Mesothelial cell of epicardium (in vitro differentiated cells): ENCODE measurements around the gene PTPRF. TPM values are rescaled to one million over a fixed set of nuclear protein-coding genes. Genes with fewer than 3 reads are reported as not detected.

ENCODE experiments used
- DNase-seq, 2 experiments: peaks; one replicate each; pipeline ENCODE4 v3.0.0; 2021; ENCODE audit warnings: low spot score in 2 of 2; ENCODE audit not compliant: unreplicated experiment in 2 of 2
- H3K27ac Mint-ChIP-seq: 2 replicates; pipeline ENCODE4 v1.8.0; 2021; ENCODE audit warnings: mixed read lengths
- H3K27me3 Mint-ChIP-seq: 2 replicates; pipeline ENCODE4 v1.8.0; 2021; ENCODE audit warnings: low read depth, mixed read lengths
- H3K36me3 Mint-ChIP-seq: 2 replicates; pipeline ENCODE4 v1.8.0; 2021; ENCODE audit warnings: mixed read lengths
- H3K4me1 Mint-ChIP-seq: 2 replicates; pipeline ENCODE4 v1.8.0; 2021; ENCODE audit warnings: mixed read lengths
- H3K4me3 Mint-ChIP-seq: 2 replicates; pipeline ENCODE4 v1.8.0; 2021; ENCODE audit warnings: mild to moderate bottlenecking, moderate library complexity, mixed read lengths
- H3K9me3 Mint-ChIP-seq: 2 replicates; pipeline ENCODE4 v1.8.0; 2021; ENCODE audit warnings: mixed read lengths
- total RNA-seq: library from RNA; stranded (reverse); gene quantifications from 3 replicates; pipeline ENCODE4 v1.2.1, GENCODE V29; 2021
- TF ChIP-seq, protein P1 (sequence below): fragments of 200-600 bp; sonication (generic); IDR thresholded peaks from one replicate; pipeline ENCODE4 v1.5.0; 2021; ENCODE audit warnings: antibody characterized with exemption; ENCODE audit not compliant: unreplicated experiment

The PTPRF gene
- total RNA-seq, 1 donor from 2014 or later, result 464 TPM

- Mint-ChIP-seq H3K4me3 (peak overlapping the region; percentile 96), H3K9me3 (no peaks in the 10 kb centered on the region), H3K4me1 (peaks cover 33% of the 10 kb centered on the region), H3K27me3 (no peaks in the 10 kb centered on the region), H3K36me3 (peaks cover 12% of the 10 kb centered on the region), H3K27ac (peak overlapping the region; percentile 100)
- peak; percentile 90 to 91 for DNase-seq
- TF ChIP-seq, protein P1, sequence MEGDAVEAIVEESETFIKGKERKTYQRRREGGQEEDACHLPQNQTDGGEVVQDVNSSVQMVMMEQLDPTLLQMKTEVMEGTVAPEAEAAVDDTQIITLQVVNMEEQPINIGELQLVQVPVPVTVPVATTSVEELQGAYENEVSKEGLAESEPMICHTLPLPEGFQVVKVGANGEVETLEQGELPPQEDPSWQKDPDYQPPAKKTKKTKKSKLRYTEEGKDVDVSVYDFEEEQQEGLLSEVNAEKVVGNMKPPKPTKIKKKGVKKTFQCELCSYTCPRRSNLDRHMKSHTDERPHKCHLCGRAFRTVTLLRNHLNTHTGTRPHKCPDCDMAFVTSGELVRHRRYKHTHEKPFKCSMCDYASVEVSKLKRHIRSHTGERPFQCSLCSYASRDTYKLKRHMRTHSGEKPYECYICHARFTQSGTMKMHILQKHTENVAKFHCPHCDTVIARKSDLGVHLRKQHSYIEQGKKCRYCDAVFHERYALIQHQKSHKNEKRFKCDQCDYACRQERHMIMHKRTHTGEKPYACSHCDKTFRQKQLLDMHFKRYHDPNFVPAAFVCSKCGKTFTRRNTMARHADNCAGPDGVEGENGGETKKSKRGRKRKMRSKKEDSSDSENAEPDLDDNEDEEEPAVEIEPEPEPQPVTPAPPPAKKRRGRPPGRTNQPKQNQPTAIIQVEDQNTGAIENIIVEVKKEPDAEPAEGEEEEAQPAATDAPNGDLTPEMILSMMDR, result no peak
Observed at GRCh38 chr1:43650310-43651085, 119.8 kb downstream of the PTPRF start.

DNA sequence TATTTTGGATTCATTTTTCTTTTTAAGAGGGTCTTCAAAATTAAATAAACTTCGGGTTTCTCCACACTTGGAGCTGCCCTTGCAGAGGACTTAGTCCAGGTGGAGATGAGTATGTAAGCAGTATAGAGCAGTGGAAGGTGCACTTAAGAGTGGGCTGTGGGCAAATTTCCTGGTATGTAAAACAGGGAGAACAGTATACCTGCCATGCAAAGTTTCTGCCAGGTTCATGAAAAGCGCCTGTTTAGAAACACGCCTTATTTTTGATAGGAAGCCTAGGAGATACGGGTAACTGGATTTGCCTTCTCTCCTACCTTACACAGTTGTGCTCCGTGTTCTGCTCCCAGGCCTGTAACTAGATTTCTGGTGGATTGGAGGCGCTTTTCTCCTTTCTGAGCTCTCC, 120.5 kb downstream of the PTPRF start:
- peak overlapping the region; percentile 91 for H3K27ac Mint-ChIP-seq
- peaks cover 33% of the 10 kb centered on the region for H3K4me1 Mint-ChIP-seq
- no peaks in the 10 kb centered on the region for H3K27me3 Mint-ChIP-seq
- no peak for DNase-seq
- TF ChIP-seq, protein P1, result no peak
- peaks cover 17% of the 10 kb centered on the region for H3K36me3 Mint-ChIP-seq
- H3K9me3 Mint-ChIP-seq, result no peaks in the 10 kb centered on the region
- H3K4me3 Mint-ChIP-seq, result peak overlapping the region; percentile 96

DNA sequence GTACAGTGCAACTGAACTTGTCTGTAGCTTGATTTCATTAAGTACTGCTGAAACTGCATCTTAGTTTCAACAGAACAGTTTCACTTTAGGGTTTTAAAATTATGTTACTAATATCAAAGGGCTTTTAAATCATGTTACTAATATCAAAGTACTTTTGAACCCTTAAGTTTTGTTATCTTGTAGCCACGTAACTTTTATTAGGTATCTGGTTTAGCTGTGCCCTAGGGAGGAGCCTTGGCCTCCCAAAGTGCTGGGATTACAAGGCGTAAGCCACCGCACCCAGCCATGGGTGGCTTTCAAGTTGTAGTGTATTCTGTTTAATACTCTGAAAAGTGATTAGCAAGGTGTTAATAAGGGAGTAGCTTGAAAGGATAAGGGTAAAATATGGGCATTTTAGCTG, 121.2 kb downstream of the PTPRF start:
- Mint-ChIP-seq H3K27ac (peak overlapping the region; percentile 91), H3K9me3 (no peaks in the 10 kb centered on the region), H3K4me1 (peaks cover 33% of the 10 kb centered on the region), H3K4me3 (peak overlapping the region; percentile 96), H3K36me3 (peaks cover 17% of the 10 kb centered on the region), H3K27me3 (no peaks in the 10 kb centered on the region)
- DNase-seq, result no peak
- TF ChIP-seq, protein P1, result no peak

DNA sequence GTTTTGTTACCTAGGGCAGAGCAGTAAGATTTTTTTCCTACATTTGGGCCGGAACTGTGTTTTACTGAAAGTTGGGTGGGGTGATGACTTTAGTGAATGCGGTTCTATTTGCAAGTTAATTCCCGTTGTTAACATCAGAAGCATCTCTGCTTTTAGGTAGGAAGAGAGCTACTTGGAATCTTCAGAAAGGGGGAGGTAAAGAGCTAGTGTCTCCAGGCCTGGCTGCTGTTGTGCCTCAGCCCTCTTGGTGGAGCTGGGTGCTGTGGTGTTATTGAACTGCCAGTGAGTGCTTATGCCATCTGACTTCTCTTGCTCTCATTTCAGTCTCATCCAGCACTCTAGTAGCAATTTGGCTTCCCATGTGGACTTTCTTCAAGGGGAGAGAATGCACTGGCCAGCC, 122.7 kb downstream of the PTPRF start:
- TF ChIP-seq, protein P1, result no peak
- peaks cover 19% of the 10 kb centered on the region for H3K36me3 Mint-ChIP-seq
- peaks cover 33% of the 10 kb centered on the region for H3K4me1 Mint-ChIP-seq
- H3K27me3 Mint-ChIP-seq, result no peaks in the 10 kb centered on the region
- no peak overlapping the region for H3K4me3 Mint-ChIP-seq
- no peak for DNase-seq
- H3K27ac Mint-ChIP-seq, result peak overlapping the region; percentile 18
- H3K9me3 Mint-ChIP-seq, result no peaks in the 10 kb centered on the region

- no peaks in the 10 kb centered on the region for H3K9me3 Mint-ChIP-seq
- H3K27ac Mint-ChIP-seq, result peak overlapping the region; percentile 18
- H3K4me1 Mint-ChIP-seq, result peaks cover 30% of the 10 kb centered on the region
- DNase-seq, result no peak
- no peak overlapping the region for H3K4me3 Mint-ChIP-seq
- peaks cover 19% of the 10 kb centered on the region for H3K36me3 Mint-ChIP-seq
- TF ChIP-seq, protein P1, result no peak
- H3K27me3 Mint-ChIP-seq, result no peaks in the 10 kb centered on the region
Observed at GRCh38 chr1:43653893-43654292, 123.2 kb downstream of the PTPRF start.
